ENCODE measurements around the gene KLK8.

KLK8 gene

DNA sequence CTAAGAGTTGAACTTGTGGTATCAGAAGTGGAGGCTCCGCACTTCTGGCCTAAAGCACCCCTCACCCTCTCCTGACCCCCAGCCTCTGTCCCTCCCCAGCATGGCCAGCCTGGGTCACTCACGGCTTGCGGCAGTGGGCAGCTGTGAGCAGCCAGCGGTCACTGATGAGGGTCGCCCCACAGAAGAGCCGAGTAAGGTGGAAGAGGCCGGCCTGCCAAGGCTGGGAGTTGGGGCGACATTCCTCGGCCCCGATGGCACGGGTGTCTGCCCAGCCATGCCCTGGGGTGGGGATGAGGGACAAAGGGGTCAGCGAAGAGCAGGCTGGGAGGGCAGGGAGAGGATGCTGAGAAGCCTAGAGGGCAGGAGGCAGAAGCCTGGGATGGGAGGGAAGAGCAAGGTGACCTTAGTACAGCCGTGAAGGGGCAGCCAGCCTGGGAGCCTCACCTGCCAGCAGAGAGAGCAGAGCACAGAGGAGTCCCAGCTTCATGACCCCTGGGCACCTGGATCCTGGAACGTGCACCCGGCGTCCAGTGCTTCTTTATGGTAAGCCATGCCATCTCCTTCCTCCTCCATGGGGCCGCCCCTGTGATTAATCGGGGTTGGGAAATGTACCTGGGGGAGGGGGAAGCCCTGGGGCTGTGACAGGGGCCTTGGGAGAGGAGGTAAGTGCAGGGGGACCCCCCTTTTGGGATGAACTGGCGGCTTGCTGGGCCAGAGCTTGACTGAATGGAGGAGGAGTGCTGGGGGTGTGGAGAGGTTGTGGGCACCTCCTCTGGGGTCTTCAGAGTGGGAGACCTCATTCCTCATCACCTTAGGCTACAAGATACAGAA lies 7.9 kb upstream of the KLK8 start:
- TF ChIP-seq GATA3 (IDR thresholded peaks at IDR 0.05; ENCODE audit: low read depth, low read length) (no peak), GATA2 (IDR thresholded peaks at IDR 0.05; ENCODE audit: low read depth, low read length) (no peak)

DNA sequence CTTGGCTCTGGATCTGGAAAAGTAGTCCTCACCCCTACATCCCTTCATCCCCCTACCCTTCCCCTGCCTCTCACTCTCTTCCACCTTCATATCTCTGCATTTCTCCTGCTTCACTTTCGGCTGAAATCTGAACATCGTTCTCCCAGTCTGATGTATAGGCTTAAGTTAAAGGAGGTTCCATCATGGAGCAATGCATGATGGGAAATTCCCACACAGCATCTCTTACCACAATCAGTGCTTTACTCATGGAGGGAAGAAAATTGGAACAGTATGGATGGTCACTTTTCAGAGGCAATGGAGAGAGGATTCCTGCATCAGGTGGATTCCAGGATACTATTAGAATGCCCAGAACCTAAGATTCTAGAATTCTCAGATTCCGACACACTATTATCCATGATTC lies 6.1 kb upstream of the KLK8 start:
- TF ChIP-seq GATA3 (IDR thresholded peaks at IDR 0.05; ENCODE audit: low read depth, low read length) (no peak), GATA2 (IDR thresholded peaks at IDR 0.05; ENCODE audit: low read depth, low read length) (no peak)

DNA sequence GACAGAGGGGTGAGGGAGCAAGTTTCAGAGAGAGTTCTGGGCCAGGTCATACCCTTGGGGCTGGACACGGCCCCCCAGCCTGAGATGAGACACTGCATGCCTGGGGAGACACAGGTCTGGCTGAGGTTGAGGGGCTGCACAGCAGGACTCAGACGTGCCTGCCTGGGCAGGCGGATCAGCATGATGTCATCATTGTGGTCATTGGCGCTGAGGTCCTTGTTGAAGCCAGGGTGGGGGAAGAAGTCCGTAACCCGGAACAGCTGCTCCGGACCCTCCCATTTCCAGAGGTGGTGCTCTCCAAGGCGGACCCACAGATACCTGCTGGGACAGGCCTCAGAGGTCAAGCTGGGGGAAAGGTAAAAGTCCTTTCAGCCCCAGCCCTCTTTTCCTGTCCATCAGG lies 5.0 kb upstream of the KLK8 start:
- TF ChIP-seq GATA3 (IDR thresholded peaks at IDR 0.05; ENCODE audit: low read depth, low read length) (no peak), GATA2 (IDR thresholded peaks at IDR 0.05; ENCODE audit: low read depth, low read length) (no peak)

DNA sequence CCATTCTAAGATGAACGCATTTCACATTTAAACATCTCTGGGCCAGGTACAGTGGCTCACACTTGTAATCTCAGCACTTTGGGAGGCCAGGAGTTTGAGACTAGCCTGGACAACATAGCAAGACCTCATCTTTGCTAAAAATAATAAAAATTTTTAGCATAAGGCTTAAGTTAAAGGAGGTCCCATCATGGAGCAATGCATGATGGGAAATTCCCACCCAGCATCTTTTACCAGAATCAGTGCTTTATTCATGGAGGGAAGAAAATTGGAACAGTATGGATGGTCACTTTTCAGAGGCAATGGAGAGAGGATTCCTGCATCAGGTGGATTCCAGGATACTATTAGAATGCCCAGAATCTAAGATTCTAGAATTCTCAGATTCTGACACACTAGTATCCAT lies 3.8 kb upstream of the KLK8 start:
- no peak for TF ChIP-seq GATA2 (IDR thresholded peaks at IDR 0.05; ENCODE audit: low read depth, low read length)

DNA sequence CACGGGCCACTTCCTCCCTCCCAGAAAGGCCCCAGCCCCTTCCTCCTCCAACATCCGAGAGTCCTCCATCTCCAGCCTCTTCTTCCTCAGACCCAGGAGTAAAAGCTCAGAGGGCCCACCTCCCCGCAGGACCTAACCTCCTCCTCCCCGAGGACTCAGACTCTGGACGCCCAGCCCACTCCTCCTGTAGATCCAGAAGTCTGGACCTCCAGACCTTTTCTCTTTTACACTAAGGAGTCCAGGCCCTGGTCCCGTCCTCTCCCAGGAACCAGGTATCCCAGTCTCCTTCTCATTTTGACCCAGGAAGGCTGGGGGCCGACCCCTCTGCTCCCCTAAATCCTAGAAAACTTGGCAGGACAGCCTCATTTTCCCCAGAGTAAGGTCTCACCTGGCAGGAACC lies 1.9 kb upstream of the KLK8 start:
- no peak for TF ChIP-seq GATA3 (IDR thresholded peaks at IDR 0.05; ENCODE audit: low read depth, low read length)
- no peak for TF ChIP-seq GATA2 (IDR thresholded peaks at IDR 0.05; ENCODE audit: low read depth, low read length)

DNA sequence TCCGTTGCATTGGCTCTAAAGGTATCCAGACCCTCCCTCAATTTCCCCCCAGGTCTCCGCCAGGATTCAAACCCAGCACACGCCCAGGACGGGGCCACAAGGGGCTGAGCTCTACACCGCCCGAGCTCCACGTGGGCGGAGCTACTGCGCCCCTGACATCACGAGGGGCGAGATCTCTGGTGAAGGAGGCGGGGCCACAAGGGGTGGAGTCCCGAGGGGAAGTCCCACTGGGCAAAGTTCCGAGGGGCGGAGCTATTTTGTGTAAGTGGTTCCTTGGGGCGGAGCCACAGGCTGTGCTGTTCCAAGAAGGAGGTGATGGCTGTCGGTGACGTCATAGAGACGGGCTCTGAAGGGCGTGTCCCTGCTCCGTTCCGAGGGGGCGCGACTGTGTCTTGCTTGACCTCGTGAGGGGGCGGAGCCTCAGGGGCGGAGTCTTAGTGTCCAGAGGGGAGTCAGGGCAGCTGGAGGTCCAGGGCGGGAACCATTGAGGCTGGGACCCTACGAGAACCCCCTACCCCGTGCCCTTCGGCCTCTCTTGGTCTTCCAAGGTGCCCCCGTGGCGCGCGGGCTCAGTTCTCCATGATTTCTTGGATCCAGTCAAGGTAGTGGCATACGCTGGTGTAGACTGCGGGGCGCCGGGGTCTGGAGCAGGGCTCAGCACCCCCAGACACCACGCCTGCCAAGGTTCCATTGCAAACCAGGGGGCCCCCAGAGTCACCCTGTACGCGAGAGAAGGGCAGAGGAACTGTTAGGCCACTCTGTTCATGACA lies 1.3 kb upstream of the KLK8 start:
- TF ChIP-seq GATA2 (IDR thresholded peaks at IDR 0.05; ENCODE audit: low read depth, low read length) (no peak), GATA3 (IDR thresholded peaks at IDR 0.05; ENCODE audit: low read depth, low read length) (no peak)

DNA sequence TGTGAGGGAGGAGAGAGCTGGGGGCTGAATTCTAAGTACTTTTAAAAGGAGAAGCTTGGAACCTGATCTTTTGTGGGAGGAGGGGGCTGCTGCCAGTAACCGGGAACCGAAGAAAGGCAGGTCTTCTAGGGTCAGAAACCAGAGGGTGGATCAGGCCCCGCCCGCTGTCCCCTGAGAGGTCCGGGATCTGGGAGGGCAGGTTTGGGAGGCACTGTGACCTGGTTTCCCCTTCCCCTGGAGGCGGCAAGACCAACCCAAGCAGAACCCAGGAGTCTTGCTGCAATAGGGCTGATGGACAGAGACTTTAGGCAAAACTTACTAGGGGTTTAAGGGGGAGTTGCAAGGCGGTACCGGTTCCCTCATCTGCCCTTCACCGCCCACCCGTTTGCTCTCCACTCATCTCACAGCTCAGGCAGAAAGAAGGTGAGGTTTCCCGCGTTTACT lies 707 bp upstream of the KLK8 start:
- no peak for TF ChIP-seq GATA2 (IDR thresholded peaks at IDR 0.05; ENCODE audit: low read depth, low read length)
- TF ChIP-seq GATA3 (IDR thresholded peaks at IDR 0.05; ENCODE audit: low read depth, low read length): no peak

DNA sequence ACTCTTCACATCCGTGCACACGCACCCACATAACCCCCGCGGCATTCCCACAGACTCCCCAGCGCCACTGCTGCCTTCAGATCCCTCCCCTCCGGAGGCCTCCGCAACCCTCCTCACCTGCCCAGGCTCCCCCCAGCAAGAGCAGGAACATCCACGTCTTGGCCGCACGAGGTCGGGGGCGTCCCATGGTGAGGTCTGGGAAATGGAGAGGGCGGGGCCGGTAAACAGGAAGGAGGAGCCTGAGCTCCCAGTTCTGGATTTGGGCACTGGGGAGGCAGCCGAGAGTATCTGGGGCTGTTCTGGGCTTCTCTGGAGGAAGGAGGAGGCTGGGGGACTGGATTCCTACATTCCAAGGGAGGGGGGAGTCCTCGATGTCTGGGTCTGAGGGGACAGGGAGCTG lies 423 bp downstream of the KLK8 start:
- no peak for TF ChIP-seq GATA3 (IDR thresholded peaks at IDR 0.05; ENCODE audit: low read depth, low read length)
- no peak for TF ChIP-seq GATA2 (IDR thresholded peaks at IDR 0.05; ENCODE audit: low read depth, low read length)

DNA sequence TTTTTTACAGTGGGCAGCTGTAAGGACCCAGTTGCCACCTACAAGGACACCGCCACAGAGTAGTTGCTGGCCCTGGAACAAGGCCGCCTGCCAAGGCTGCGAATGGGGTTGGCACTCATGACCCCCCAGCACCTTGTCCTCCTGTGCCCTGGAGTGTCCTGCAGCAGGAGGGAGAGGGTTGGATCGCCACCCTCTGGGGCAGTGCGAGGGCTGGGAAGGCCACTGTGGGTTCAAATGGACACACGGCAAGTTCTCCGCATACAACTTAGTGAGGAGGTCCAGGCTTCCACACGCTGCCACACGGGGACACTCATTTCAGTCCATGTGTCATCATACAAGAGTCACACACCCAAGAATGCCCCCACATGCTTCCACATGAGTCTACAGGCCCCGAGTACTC lies 978 bp downstream of the KLK8 start:
- TF ChIP-seq GATA2 (IDR thresholded peaks at IDR 0.05; ENCODE audit: low read depth, low read length): no peak
- no peak for TF ChIP-seq GATA3 (IDR thresholded peaks at IDR 0.05; ENCODE audit: low read depth, low read length)

DNA sequence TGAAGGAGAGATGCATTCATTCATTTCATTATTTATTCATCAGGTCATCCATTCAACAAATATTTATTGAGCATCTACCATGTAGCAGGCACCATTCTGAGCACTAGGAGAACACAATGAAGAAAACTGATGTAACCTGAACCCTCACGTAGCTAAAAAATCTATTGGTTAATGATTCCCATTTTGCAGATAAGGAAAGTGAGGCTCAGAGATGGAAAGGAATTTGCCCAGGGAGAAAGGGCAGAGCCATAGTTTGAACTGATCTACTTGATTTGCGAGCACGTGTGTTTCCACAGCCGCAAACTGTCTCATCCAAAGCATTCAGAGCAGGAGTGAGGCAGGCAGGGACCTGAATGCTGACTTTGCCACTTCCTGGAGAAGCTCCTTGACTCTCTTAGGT lies 2.7 kb downstream of the KLK8 start:
- TF ChIP-seq GATA2 (IDR thresholded peaks at IDR 0.05; ENCODE audit: low read depth, low read length) (no peak), GATA3 (IDR thresholded peaks at IDR 0.05; ENCODE audit: low read depth, low read length) (no peak)

DNA sequence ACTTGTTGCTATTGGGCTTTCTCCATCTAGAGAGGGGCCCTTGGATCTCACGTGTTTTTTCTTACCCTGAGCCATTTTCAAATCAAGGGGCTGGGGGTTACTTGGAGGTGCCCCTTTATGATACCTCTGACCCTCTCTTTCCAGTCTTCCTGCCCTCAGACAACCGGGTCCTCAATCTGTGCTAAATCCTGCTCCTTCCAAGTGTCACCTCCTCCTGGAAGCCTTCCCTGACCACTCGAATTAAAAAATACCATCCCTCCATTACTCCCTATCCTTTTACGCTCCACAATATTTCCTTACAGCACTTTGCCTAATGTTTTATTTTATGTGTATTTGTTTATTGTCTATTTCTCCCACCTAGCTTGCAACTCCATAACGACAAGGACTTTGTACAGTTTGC lies 3.3 kb downstream of the KLK8 start:
- TF ChIP-seq GATA3 (IDR thresholded peaks at IDR 0.05; ENCODE audit: low read depth, low read length) (no peak), GATA2 (IDR thresholded peaks at IDR 0.05; ENCODE audit: low read depth, low read length) (no peak)

DNA sequence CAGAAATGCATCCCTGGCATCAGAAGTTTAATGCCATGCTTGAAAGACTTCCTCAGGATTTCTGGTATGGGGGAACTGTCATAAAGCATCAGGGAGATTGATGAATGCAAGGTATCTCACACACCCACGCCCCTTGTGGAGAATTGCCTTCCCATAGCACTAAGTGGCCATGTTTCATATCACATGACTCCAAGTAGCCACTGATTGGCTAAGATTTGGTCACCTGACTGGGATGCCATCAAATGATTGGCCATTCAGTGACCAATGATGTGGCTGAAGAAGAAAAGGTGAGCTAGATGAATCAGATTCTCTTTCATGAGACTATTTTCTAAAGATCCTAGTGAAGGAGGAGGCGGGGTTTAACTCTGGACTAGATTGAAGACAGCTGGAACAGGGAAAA lies 7.3 kb downstream of the KLK8 start:
- TF ChIP-seq GATA3 (IDR thresholded peaks at IDR 0.05; ENCODE audit: low read depth, low read length) (no peak), GATA2 (IDR thresholded peaks at IDR 0.05; ENCODE audit: low read depth, low read length) (no peak)

DNA sequence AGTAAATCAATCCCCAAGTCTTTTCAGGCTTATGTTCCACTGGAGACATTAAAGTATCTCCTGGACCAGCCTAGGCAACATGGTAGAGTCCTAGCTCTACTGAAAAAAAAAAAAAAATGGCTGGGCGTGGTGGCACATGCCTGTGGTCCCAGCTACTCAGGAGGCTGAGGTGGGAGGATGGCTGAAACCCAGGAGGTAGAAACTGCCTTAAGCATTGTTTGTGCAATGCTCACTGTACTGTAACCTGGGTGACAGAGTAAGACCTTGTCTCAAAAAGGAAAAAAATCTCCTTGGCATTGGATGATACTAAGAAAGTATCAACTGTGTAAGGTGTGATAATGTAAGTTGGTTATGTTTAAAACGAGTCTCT lies 8.8 kb downstream of the KLK8 start:
- TF ChIP-seq GATA3 (IDR thresholded peaks at IDR 0.05; ENCODE audit: low read depth, low read length) (no peak), GATA2 (IDR thresholded peaks at IDR 0.05; ENCODE audit: low read depth, low read length) (no peak)

DNA sequence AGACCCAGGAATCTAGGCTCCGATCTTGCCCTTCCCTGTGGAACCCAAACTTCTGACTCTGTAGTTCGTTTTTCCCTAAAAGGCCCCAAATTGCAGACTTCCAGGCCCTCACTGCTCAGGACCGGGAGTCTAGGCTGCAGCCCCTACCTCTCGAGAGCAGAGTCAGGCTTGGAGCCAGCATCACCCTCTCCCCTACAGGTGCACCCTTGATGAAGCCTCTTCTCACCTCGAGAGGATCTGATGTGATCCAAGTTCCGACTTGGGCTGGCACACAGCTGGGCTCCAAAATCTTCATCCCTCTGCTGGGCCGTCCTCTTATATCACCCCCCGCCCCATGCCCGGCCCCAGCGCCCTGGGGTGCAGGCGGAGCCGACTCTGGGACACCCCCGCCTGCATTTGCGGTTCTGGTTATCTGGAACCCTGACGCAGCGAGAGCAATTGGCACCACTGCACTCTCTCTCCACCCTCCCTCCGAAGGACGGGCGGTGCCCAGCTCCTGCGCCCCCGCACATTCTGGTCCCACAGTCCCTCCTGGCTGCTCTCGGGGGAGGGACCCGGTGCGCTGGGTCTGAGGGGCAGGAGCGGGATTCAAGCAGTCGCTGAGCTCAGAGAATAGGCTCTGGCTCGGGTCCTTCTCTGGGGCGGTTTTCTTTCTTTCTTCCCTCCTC lies 17.6 kb downstream of the KLK8 start, which contains the start of gene KLK7:
Gene KLK7 (minus strand): TSS at position 293 of the 668 bp plus-strand sequence. CDS start 1,518 bp downstream, outside the sequence.
- TF ChIP-seq GATA3 (IDR thresholded peaks at IDR 0.05; ENCODE audit: low read depth, low read length) (no peak), GATA2 (IDR thresholded peaks at IDR 0.05; ENCODE audit: low read depth, low read length) (no peak)

Data from SH-SY5Y (cell line).